Natural killer cell (primary cell): Measurements from ENCODE around the gene RPS16. TPM values are rescaled to one million over a fixed set of nuclear protein-coding genes. Genes with fewer than 3 reads are reported as not detected.
"Not testable (repeated sequence)": the region's sequence is repeated elsewhere in the genome, so short reads cannot be mapped to it uniquely, and the experiment has no call there.

ENCODE experiments used
- ATAC-seq, 3 donors: fragments of 150-1000 bp in 2 of 3; fragments of 200-7000 bp in 1 of 3; cut with Tn5 transposase; 1 replicate in 1 of 3; 2 replicates in 2 of 3; pipeline ENCODE4 v1.10.0; 2021; ENCODE audit warnings: mild to moderate bottlenecking in 2 of 3, moderate library complexity in 2 of 3
- DNase-seq, 2 donors: peaks; one replicate each; pipeline versions ENCODE4 v3.0.0 to v3.0.0-alpha.2; 2013 to 2021; ENCODE audit warnings: mixed read lengths in 1 of 2
- H3K27ac ChIP-seq: one replicate; pipeline ENCODE4 v1.5.1; 2013; ENCODE audit warnings: mild to moderate bottlenecking, low read length
- H3K27me3 ChIP-seq: one replicate; pipeline ENCODE4 v1.6.1; 2013; ENCODE audit warnings: low read length; ENCODE audit not compliant: control insufficient read depth, insufficient read depth
- H3K36me3 ChIP-seq: one replicate; pipeline ENCODE4 v1.6.1; 2013; ENCODE audit warnings: low read length; ENCODE audit not compliant: control insufficient read depth, insufficient read depth
- H3K4me1 ChIP-seq: one replicate; pipeline ENCODE4 v1.6.1; 2013; ENCODE audit warnings: low read length; ENCODE audit not compliant: control insufficient read depth, insufficient read depth
- H3K4me3 ChIP-seq: one replicate; pipeline ENCODE4 v1.5.1; 2013; ENCODE audit warnings: low read length
- H3K9me3 ChIP-seq: one replicate; pipeline ENCODE4 v1.6.1; 2013; ENCODE audit warnings: low read length; ENCODE audit not compliant: control insufficient read depth, insufficient read depth
- H3K27ac Mint-ChIP-seq, 2 donors: one replicate each; pipeline ENCODE4 v1.8.0; 2022; ENCODE audit warnings: mild to moderate bottlenecking in 2 of 2, mixed read lengths in 2 of 2, moderate library complexity in 1 of 2
- H3K27me3 Mint-ChIP-seq, 2 donors: one replicate each; pipeline ENCODE4 v1.8.0; 2022; ENCODE audit warnings: low read depth in 2 of 2, mixed read lengths in 2 of 2
- H3K36me3 Mint-ChIP-seq: one replicate; pipeline ENCODE4 v1.8.0; 2022; ENCODE audit warnings: mixed read lengths
- H3K4me1 Mint-ChIP-seq, 2 donors: one replicate each; pipeline ENCODE4 v1.8.0; 2022; ENCODE audit warnings: mixed read lengths in 2 of 2
- H3K4me3 Mint-ChIP-seq: one replicate; pipeline ENCODE4 v1.8.0; 2022; ENCODE audit warnings: mild to moderate bottlenecking, moderate library complexity, mixed read lengths
- H3K9me3 Mint-ChIP-seq, 2 donors: one replicate each; pipeline ENCODE4 v1.8.0; 2022; ENCODE audit warnings: mixed read lengths in 2 of 2
- CTCF ChIP-seq: fragments of 200-600 bp; IDR thresholded peaks from one replicate; pipeline ENCODE4 v1.8.0; 2022; ENCODE audit warnings: antibody characterized with exemption
- WGBS: methylation state at CpG from one replicate; pipeline ENCODE4 v1.1.7; 2013; ENCODE audit warnings: missing lambda C conversion rate; ENCODE audit not compliant: insufficient coverage; 5-methylcytosine and 5-hydroxymethylcytosine counted together
- intact Hi-C: fragments of 100-400 bp; cut with micrococcal nuclease; formaldehyde crosslinking; loops from one replicate; pipeline ENCODE4 v1.14.2; 2022
- total RNA-seq, 4 donors: library from RNA; stranded (reverse); fragments of 120-200 nt in 1 of 4; gene quantifications; one replicate each; pipeline versions ENCODE4 v1.2.3 to v1.2.4, GENCODE V29; 2013 to 2022

Gene RPS16
- total RNA-seq, 3 donors from 2014 or later (not counting 1 experiment from before 2014, with no cell fraction given), result 1,227 to 1,543 (median 1,399) TPM

GRCh38 chr19:39465956-39466747 lies 30.4 kb upstream of the RPS16 start:
- intact Hi-C loops, result no loop called here
- H3K27me3 Mint-ChIP-seq, result no peaks in the 10 kb centered on the region
- Histone ChIP-seq H3K4me3 (no peak overlapping the region), H3K4me1 (no peaks in the 10 kb centered on the region), H3K27me3 (no peaks in the 10 kb centered on the region), H3K27ac (no peak overlapping the region), H3K9me3 (no peaks in the 10 kb centered on the region), H3K36me3 (peaks cover 74% of the 10 kb centered on the region)
- H3K9me3 Mint-ChIP-seq, result no peaks in the 10 kb centered on the region
- TF ChIP-seq CTCF, result no peak
- H3K4me1 Mint-ChIP-seq, result peaks cover 5% of the 10 kb centered on the region in 2 donors
- DNase-seq, result no peak
- peak overlapping the region in 1 of 2 donors; percentile 36 for H3K27ac Mint-ChIP-seq
- 98% methylated on average over 16 of the region's 18 CpGs for WGBS
- H3K4me3 Mint-ChIP-seq, result no peak overlapping the region
- ATAC-seq, result no peak
- H3K36me3 Mint-ChIP-seq, result peaks cover 7% of the 10 kb centered on the region

DNA sequence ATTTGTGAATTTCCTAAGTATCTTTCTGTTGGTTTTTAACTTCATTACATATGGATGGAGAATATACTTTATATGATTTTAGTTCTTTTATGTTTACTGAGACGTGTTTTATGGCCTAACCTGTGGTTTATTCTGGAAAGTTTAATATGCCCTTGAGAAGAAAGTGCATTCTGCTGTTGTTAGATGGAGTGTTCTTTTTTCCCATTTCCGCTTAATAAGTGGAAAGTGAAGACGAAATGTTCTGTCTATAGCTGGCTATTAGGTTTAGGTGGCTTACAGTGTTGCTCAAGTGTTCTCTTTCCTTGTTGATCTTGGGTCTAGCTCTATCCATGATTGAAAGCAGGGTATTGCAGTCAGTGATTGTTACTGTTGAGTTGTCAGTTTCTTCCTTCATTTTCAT lies 27.7 kb upstream of the RPS16 start:
- peaks cover 70% of the 10 kb centered on the region for H3K36me3 ChIP-seq
- Mint-ChIP-seq H3K36me3 (peaks cover 16% of the 10 kb centered on the region), H3K4me1 (peaks cover 5 to 19% of the 10 kb centered on the region in 2 donors), H3K27me3 (no peaks in the 10 kb centered on the region), H3K4me3 (no peak overlapping the region), H3K9me3 (no peaks in the 10 kb centered on the region), H3K27ac (no peak overlapping the region)
- H3K27ac ChIP-seq, result no peak overlapping the region
- H3K9me3 ChIP-seq, result no peaks in the 10 kb centered on the region
- no peak for TF ChIP-seq CTCF
- ATAC-seq, result no peak
- no peaks in the 10 kb centered on the region for H3K27me3 ChIP-seq
- H3K4me1 ChIP-seq, result no peaks in the 10 kb centered on the region
- WGBS, result 100% methylated on average over 3 of the region's 3 CpGs
- intact Hi-C loops, result no loop called here
- DNase-seq, result no peak
- no peak overlapping the region for H3K4me3 ChIP-seq

DNA sequence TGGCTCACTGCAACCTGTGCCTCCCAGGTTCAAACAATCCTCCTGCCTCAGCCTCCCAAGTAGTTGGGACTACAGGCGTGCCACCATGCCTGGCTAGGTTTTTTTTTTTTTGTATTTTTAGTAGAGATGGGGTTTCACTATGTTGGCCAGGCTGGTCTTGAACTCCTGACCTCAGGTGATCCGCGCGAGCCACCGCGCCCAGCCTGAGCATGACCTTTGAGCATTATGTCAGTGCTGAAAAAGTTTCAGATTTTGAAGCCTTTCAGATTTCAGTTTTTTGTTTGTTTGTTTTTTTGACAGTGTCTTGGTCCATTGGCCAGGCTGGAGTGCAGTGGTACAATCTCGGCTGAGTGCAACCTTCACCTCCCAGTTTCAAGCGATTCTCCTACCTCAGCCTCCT lies 15.5 kb upstream of the RPS16 start:
- H3K27me3 ChIP-seq, H3K36me3 Mint-ChIP-seq, H3K27ac ChIP-seq, intact Hi-C loops, DNase-seq, ATAC-seq, H3K4me3 Mint-ChIP-seq, H3K27me3 Mint-ChIP-seq, H3K4me3 ChIP-seq, H3K9me3 Mint-ChIP-seq, H3K9me3 ChIP-seq: not testable (repeated sequence)
- 96% methylated on average over 8 of the region's 8 CpGs for WGBS
- peak overlapping the region; percentile 53 to 100 for H3K27ac Mint-ChIP-seq
- peaks cover 44% of the 10 kb centered on the region for H3K4me1 ChIP-seq
- peaks cover 43 to 68% of the 10 kb centered on the region in 2 donors for H3K4me1 Mint-ChIP-seq
- H3K36me3 ChIP-seq, result peaks cover 26% of the 10 kb centered on the region

- Mint-ChIP-seq H3K9me3 (no peaks in the 10 kb centered on the region), H3K4me3 (peak overlapping the region; percentile 31), H3K27me3 (no peaks in the 10 kb centered on the region), H3K36me3 (no peaks in the 10 kb centered on the region), H3K4me1 (peaks cover 61 to 77% of the 10 kb centered on the region in 2 donors), H3K27ac (peak overlapping the region; percentile 97 to 100)
- peak overlapping the region; percentile 22 for H3K27ac ChIP-seq
- no peaks in the 10 kb centered on the region for H3K27me3 ChIP-seq
- H3K36me3 ChIP-seq, result peaks cover 19% of the 10 kb centered on the region
- H3K9me3 ChIP-seq, result no peaks in the 10 kb centered on the region
- ATAC-seq, result no peak
- intact Hi-C loops, result no loop called here
- H3K4me3 ChIP-seq, result no peak overlapping the region
- no peak for DNase-seq
- no peak for TF ChIP-seq CTCF
- 65% methylated on average over 8 of the region's 8 CpGs for WGBS
- H3K4me1 ChIP-seq, result peaks cover 59% of the 10 kb centered on the region
Observed at GRCh38 chr19:39449116-39449797, 13.5 kb upstream of the RPS16 start.
